ENCODE results near the gene SLC6A1.

The SLC6A1 gene

DNA sequence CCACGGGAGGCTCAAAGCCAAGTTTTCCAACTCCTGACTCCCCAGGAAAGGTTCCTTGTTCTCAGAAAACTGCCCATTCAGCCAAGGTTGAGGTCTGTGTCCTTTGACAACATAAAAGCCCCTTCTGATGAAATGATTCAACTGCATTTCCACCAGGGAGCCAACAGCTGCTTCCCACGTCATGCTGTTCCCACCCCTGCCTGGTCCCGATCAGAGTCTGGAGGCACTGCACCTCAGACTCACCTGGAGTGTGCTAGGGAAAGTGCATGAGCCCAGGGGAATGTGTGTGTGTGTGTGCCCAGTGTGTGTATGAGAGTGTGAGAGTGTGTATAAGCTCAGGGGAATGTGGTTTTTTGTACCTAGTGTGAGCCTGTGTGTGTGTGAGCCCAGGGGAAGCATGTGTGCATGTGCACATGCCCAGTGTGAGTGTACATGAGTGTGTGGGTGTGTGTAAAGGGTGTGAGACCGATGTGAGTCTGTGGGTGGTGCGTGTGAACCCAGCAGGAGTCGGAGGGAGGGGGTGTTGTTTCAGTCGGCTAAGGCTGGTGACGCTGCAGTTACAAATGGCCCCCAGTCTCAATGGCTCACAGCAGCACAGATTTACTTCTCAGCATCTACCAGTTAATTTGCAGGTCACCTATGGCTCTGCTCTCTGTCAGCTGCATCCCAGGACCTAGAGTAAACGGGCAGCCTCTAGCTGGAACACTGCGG lies 20.3 kb upstream of the SLC6A1 start:
- DNase-seq: no peak

DNA sequence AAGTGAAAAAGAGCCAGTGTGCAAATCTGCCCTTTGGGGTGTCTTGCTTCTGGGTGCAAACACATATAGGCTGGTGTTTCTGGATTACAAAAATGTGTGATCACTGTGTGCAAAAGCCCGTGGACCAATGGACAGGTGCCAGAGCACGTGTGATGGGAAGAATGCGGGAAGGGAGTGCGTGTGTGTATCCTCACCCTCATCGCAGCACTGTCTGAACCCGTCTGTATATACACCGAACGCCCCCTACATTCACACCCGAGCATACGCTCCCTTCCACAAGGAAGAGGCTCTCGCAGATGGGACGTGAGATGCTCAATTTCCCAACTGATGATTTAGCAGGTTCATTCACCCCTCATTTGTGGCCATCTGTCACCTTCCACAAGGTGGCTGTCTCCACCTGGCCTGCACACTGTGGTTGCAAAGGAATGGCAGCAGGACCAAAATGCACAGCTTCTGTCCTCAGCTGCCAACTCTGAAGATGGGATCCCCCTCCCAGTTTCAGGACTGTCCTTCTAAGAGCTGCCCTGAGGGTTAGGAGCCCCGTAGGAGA lies 19.4 kb upstream of the SLC6A1 start:
- no peak for DNase-seq

DNA sequence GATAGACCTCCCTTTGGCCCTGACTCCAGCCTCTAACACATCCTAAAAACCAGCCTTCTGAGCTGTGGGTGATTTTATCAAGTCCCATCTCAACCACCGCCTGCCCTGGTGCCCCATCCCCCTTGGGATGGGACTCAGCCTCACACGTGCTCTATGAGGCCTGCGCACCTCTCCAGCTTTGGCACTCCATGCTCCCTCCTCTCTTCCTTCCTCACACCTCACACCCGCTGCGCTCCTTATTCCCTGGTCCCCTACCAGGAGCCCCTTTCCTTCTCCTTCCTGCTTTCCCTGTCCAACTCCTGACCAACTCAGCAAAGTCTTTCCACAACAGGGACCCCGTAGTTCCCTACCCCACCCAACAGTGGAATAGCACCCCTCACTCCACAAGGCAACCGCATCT lies 18.4 kb upstream of the SLC6A1 start:
- no peak for DNase-seq

DNA sequence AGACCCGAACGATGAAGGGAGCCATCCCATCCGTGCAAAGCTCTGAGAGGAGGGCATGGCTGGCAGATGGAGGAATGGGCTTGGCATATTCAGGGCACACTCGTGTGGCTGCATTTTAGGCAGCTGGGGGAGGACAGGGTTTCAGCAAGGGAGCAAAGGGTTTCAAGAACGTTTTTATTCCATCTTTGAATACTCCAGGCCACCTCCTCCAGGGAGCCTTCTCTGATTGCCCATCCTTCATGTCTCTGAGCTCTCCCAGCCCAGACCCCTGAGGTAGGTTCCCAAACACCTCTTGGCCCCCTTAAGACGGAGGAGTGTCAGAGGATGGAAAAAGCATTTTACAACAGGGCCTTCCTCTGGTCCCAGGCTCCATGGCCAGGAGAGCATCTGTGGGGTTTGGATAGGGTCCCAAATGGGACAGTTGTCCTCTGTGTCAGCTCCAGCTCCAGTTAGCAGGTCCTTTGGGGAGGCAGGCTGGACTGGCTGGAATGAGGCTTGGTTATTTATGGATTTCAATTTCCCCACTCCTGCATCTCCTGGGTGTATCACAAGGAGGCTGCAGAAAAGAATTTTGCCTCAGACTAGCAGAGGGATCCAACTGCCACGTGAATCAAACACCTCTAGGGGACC lies 17.7 kb upstream of the SLC6A1 start:
- no peak for DNase-seq

DNA sequence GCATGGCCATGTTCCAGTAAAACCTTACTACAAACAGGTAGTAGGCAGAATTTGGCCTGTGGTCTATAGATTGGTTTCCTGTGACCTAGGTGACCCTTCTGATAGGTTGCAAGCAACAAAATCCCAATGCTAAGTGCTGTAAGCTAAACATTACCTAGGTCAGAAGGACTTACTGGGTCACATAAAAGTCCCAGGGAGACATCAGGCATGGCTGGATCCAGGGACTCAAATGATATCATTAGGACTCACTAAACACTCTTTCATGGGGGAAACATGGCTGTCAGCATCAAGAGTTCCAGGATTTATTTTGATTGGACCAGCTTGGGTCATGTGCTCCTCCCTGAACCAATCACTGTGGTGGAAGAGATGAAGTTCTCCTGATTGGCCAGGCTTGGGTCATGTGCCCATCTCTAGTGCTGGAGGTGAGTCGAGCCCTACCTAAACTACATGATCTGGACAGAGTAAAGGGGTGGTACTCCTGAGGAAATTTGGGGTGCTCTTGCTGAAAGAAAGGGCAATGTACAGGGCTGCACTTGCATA lies 16.8 kb upstream of the SLC6A1 start:
- DNase-seq: no peak

DNA sequence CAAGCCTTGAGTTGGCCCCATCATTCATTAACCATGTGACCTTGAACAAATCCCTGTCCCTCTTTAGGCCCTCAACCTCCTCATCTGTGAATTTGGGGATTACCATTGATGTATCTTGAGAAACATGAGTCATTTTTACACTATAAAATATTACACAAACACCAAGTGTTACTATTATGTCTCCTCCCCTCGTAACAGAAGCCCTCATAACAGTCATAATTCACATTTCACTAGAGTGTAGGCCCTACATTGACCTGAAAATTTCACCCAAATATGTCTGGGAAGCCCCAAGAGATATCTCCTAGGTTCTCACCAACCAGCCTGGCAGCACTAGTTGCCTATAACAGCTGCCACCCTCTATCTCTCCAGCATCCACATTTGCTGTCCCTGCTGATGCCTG lies 15.8 kb upstream of the SLC6A1 start:
- no peak for DNase-seq

DNA sequence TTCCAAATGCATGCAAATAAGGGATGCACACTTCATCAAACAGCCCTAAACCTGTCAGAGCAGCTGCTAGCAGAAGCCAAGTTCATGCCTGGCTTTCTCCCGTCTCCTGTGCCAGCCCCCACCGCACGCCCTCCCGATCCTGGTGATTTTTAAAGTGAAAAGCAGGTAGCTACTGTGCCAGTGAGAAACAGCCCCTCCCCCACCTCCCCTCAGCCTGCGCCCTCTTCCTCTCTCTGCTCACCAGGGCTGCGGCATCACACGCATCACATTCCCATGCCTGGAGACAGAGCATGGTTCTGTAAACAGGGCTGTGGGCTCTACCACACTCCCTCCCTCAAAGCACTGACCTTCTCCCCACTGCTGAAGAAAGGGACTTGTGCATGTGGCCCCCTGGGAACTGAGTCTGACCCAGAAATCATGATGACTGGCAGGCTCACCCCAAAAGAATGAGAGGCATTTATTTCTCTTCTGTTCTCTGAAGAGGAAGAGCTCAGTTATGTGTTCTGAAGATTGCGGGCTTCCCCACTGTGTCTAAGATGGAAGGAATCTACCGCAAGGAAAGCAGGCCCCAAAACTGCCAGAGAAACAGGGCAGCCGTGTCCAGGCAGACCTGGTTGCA lies 14.5 kb upstream of the SLC6A1 start:
- DNase-seq: no peak

DNA sequence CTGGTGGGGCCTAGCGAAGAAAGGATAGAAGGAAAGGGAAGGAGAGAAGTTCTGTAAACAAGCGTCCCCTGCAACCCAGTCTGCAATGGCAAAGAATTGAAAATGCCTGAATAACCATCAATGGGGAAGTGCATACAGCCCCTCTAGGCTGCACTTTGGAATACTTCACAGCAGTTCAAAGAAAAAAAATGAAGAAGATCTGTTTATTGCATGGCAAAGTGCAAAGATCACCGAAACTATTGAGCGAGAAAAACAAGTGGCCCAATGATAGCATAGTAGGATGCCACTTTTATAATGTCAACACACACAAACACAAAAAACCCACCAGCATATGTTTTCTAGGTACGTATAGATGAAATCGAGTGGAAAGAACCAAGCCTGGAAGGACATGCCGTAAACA lies 13.6 kb upstream of the SLC6A1 start:
- DNase-seq: no peak

DNA sequence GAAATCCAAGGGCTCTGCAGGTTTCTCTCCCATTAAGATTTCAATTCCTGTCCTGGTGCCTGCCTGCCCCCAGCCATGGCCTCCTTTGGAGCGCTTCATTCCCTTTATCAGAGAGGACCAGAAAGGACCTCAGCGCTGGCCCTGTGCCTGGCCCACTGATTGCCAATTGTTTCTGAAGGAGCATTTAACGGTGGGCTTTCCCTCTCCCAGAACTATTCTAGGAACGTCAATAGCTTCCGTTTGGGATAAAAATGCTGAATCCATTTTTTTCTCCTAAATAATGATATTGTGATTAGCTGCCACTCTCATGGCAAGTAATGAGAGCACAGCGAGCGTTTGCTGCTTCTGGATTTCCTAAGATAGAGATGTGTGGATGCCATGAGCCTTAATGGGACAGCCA lies 12.2 kb upstream of the SLC6A1 start:
- DNase-seq: no peak

DNA sequence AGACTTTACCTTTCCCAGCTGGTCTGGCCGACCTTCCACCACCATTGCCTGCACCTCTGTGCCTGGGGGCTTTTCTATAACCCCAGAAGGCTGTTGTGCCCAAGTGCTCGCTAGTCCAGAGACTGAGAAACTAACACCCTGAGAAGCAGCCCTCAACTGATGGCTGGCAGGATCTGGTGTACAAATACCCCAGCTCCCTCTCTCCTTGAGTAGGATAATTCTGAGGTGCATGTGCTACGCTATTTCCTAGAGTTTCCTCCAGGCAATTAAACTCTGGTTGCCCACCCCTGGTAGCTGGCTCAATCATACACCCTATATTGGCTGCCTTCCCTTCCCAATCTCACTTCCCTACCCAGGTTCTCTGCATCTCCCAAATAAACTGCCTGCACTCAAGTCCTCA lies 11.5 kb upstream of the SLC6A1 start:
- no peak for DNase-seq

DNA sequence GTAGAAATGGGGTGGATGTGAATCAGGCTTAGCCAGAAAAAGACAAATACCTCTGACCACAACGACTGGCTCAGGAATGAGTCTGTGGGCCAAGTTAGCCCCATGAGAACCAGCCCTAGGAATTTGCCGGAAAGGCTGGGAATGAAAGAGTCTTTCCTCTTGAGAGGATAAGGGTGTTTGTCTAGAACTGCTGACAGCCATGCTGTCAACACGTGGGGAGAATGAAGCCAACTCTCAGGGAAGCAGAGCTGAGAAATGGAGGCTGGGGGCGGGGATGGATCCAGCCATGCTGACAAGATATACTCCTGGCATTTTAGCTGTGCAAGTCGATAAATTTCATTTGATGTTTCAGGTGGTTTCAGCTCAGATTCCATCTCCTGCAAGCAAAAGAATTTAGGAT lies 10.6 kb upstream of the SLC6A1 start:
- DNase-seq: no peak

DNA sequence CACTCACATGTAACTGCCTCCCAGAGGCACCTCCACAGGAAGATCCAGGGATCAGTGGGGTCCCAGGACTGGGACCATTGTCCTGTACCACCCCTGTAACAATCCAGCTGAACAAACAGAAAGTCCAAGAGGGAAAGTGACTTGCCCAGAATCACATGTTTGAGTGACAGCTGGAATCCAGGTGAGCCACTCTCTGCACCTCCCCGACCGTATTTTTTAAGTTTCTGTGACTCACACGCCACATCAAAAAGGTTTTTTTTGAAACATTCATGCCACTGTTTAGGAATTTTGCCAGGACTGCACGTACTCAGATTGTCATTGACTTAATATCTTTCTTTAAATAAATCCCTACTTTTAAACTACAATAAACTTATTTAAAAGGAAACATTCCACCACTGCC lies 9.8 kb upstream of the SLC6A1 start:
- no peak for DNase-seq

DNA sequence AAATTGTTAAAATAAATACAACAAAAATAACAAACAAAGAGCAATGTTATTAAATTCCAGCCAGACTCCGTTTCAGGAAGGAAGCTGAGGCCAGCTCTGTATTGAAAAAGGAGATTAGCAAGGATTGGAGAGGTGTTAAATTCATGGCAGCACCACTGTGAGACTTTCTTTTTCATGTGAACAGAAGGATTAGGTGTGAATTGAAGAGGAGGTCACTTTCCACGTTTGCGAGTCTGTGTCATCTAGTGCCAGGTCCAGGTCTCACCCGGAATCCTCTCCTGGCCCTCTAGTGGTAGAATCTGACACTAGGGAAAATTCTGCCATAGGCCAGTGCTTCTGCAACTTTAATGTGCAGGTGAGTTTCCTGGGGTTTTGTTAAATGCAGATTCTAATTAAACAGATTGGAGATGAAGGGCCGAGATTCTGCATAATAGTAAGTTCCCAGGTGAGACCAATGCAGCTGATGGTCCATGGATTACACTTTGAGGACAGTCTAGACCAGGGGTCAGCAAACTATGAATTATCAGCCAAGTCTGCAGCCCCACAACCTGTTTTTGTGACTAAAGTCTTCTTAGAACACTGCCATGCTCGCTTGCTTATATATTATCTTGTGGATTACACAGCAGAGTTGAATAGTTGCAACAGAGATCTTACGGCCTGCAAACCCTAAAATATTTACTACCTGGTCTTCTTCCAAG lies 9.2 kb upstream of the SLC6A1 start:
- no peak for DNase-seq

DNA sequence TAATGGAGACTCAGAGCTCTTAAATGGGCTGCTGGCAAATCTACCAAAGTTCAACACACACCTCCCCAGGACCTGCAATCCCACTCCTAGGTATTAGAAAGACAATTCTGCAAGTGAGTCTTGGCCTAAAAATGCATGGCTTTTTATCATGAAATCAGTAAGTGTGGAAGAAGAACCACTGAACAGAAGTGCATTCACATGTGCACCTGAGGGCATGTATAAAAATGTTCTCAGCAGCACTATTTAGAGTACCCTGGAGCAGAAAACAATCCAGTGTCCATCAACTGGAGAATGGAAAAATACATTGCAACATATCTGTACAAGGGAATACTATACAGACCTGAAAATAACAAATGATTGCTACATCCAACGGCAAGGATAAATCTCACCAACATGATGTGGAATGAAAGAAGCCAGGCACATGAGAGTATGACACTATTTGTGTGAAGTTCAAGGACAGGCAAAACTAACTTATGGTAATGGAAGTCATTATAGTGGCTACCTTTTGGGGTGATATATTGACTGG lies 8.1 kb upstream of the SLC6A1 start:
- DNase-seq: no peak

DNA sequence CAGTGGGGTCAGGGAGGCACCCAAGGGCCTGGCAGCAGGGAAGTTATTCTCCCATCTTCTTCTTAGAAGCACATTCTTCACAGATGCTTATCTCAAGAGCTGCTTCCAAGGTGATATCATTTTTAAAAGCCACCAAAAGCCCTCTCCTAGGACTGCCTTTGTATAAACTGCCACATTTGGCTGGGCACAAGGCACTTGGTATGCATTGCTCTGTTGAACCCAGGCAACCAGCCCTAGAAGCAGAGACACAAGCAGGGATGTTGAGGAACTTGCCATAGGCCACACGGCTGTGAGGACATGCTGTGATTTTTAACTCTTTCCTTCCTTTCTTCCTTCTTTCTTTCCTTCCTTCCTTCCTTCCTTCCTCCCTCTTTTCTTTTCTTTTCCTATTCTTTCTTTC lies 7.4 kb upstream of the SLC6A1 start:
- DNase-seq: no peak

DNA sequence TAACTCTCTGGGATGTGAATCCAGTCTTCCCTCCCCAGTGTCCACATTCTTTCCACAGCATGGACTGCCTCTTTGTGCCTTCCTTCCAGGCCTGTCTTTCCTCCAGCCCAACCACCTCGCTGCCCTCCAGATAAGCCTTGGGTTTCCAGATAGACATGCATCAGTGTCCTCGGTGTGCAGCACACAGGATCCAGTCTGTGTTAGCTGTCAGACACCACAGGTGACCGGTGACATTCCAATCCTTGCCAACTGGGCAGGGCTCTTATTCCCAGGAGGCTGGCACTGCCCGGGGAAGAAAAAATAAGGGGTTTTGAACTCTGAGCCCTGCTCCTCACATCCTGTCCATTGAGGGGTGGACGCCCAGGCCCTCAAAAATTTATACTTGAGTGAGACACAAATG lies 6.0 kb upstream of the SLC6A1 start:
- no peak for DNase-seq

DNA sequence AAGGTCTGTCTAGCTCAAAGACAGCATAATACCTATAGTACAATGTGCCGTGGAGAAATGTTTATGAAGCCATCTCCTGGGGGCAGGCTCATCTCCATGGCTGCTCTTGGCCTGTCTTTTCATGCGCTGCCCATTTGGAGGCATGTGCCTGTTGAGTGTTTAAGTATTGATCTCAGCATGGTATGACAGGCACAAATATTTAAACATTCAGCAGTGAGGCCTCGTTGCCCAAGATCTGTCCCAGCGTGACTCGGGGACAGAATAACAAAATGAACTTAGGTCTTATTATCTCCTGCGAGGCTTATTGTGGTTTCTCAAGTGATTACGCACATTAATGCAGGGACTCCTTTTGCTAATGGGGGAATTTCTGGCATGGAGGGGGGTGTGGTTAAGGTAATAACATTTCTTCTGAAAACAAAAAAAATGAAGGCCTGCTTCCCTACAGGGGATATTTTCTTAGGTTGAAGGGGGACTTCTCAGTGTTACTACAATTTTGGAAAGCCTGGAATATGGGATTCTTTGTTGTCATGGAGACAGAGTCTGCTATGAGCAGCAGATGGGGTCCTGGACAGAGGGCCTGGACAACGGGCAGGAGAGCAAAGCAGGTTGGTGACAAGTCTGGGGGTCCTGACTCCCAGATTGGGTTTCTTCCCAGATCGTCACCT lies 4.4 kb upstream of the SLC6A1 start:
- no peak for DNase-seq

DNA sequence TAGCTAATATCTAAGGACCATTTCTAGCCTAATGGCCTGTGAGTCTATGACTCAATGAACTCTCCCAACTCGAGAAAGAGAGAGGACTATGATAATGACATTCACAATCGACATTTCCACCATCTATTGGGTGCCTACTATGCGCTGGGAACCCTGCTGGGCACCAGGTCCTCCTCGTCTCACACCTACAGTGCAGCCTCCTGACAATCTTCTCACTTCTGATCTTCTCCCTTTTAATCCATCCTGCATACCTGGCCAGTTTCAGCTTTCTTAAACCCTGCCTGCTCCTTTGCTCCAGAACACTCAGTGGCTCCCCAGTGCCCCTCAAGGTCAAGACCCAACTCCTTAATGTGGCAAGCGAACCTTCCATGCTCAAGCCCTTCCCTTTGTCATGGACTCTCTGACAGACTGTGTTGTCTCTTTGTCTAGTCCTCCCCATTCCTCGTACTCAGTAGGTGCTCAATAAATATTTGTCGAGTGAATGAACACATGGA lies 3.5 kb upstream of the SLC6A1 start:
- no peak for DNase-seq

DNA sequence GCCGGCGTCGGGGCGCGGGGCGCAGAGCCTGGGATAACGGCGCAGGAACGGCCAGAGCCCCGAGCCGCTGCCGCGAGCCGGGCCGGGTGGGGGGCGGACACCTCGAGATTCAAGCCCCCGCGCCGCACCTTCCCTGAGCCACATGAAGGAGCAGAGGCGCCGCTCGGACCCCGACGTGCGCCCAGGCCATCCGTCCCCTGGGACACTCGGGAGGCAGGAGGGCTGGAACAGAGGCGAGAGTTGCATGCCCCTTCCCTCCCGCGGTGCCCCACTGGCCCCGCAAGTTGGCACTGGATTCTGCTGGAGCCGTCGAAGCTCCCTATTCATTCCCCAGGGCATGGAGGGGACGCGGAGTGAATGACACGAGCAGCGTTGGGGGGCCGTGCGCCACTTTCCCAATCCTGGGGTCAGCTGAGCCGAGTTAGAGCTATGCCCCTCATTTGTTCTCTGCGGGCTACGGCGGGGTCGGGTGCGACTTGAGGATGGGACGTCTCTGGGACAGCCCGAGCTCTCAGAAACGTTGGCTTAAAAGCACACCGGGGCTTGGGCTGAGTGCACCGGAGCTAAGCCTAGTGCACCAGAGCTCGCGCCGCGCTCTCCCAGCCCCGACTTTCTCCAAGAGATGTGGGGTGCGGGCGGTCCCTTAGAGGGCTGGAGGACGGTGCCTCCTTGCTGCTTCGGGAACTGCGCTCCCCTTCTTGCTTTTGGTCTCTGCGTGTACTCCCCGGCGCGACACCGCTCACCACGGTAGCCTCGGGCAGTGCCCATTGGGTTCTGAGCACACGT lies 588 bp downstream of the SLC6A1 start:
- no peak for DNase-seq

DNA sequence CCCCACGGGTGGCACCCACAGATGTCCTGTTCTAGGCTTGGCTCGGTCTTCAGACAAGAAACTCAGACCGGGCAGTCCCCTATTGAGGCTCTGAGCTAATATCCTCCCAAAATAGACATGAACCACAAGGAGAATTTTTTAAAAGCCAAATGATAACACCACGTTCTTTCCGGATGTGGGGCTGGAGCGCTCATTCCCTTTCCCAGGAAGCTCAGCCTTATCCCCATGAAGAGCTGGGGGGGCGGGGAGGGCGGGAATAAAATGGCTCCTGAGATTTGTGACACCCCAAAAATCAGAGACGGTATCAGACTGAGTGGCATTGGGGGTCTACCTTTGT lies 1.1 kb downstream of the SLC6A1 start:
- no peak for DNase-seq

DNA sequence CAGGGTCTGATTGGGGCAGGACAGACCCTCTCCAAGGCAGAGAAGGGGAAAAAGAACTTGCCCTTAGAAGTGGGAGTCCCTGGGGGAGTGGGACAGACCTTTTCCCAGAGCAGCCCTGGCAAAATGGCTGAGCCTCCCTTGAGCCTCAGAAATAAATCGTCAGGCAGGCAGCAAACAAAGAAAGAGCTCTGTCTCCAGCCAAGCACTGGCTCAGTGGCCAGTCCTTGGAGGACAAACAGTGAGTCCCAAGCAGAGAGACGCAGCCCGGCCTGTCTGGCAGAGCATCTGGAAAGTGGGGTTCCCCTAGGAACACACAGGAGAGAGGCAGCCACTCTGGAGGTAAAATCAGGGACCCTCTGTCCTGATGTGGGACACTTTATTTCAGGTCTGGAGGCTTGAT lies 1.8 kb downstream of the SLC6A1 start:
- DNase-seq: no peak

DNA sequence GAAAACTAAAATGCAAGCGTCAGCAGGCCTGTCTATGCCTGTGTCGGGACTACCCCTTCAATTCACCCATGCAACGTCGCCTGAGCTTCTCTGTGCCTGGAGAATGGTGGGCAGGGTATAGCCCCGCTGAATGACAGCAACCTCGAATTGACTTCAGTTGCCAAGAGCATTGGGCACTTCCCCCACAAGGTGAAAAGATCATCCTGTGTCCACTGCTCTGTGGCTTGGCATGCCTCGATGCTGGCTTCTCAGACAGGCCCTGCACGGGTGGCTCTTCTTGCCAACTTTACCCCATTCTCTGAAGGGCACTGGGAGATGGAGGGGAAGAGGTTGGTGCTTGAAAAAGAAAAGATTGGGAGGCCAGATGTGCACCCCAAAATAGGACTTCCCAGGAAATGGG lies 3.3 kb downstream of the SLC6A1 start:
- DNase-seq: no peak
